Body of pancreas (tissue), 4 donors: ENCODE data around the gene PSG6.

Experiments
- POLR2A ChIP-seq, 3 donors: fragments of 450-650 bp; IDR thresholded peaks; one replicate each; pipeline ENCODE4 v1.6.1; 2016; ENCODE audit warnings: antibody characterized with exemption in 3 of 3, mild to moderate bottlenecking in 2 of 3
- TF ChIP-seq, protein P1 (sequence below), 7 experiments: fragments of 450-650 bp in 4 of 7; fragments of 200-600 bp in 3 of 7; sonication (generic) in 3 of 7; IDR thresholded peaks; one replicate each; pipeline ENCODE4 v1.5.1; 2016 to 2019; ENCODE audit warnings: antibody characterized with exemption in 7 of 7

DNA sequence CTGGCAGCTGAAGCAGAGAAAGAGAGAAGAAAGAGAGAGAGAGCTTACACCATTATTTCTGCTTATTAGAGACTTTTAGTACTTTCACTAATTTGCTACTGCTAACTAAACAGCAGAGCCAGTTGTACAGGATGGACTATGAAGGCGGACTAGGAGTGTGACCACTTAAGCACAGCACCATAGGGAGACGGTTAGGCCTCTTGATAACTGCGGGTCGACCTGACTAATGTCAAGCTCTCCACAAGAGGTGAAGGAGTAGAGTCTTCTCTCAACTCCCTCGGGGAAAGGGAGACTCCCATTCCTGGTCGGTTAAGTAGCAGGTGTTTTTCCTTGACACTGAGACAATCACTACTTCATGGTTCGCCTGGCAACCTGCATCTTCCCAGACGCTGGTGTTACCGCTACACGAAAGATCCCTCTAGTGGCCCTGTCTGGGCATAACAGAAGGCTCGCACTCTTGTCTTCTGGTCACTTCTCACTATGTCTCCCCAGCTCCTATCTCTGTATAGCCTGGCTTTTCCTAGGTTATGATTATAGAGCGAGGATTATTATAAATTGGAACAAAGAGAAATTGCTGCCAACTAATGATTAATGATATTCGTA lies 24.6 kb upstream of the PSG6 start:
- TF ChIP-seq, protein P1, sequence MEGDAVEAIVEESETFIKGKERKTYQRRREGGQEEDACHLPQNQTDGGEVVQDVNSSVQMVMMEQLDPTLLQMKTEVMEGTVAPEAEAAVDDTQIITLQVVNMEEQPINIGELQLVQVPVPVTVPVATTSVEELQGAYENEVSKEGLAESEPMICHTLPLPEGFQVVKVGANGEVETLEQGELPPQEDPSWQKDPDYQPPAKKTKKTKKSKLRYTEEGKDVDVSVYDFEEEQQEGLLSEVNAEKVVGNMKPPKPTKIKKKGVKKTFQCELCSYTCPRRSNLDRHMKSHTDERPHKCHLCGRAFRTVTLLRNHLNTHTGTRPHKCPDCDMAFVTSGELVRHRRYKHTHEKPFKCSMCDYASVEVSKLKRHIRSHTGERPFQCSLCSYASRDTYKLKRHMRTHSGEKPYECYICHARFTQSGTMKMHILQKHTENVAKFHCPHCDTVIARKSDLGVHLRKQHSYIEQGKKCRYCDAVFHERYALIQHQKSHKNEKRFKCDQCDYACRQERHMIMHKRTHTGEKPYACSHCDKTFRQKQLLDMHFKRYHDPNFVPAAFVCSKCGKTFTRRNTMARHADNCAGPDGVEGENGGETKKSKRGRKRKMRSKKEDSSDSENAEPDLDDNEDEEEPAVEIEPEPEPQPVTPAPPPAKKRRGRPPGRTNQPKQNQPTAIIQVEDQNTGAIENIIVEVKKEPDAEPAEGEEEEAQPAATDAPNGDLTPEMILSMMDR (IDR thresholded peaks at IDR 0.05) = peak in 5 of 7 experiments; percentile 10 to 34 (median 23)
- TF ChIP-seq POLR2A (IDR thresholded peaks at IDR 0.05) = no peak
